Measurements from ENCODE around the gene SCIMP.

DNA sequence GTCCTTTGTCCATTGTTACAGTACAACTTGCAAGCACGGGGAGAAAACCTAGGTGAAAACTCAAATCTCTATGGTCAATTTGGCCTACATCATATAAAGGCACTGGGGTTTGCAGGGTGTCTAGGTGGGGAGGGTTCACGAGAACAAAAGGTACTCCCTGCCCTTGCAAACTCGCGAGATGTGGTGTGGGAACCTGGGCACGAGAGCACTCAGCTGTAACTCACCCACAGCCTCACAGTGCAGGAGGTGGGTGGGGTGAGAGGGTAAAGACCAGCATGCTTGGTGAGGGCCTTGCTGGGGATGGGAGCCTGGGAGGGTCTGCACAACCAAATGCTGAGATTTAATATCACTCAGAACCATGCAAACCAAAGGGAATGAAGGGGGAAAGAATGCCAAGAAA lies 24.6 kb downstream of the SCIMP start:
- TF ChIP-seq, protein P1, sequence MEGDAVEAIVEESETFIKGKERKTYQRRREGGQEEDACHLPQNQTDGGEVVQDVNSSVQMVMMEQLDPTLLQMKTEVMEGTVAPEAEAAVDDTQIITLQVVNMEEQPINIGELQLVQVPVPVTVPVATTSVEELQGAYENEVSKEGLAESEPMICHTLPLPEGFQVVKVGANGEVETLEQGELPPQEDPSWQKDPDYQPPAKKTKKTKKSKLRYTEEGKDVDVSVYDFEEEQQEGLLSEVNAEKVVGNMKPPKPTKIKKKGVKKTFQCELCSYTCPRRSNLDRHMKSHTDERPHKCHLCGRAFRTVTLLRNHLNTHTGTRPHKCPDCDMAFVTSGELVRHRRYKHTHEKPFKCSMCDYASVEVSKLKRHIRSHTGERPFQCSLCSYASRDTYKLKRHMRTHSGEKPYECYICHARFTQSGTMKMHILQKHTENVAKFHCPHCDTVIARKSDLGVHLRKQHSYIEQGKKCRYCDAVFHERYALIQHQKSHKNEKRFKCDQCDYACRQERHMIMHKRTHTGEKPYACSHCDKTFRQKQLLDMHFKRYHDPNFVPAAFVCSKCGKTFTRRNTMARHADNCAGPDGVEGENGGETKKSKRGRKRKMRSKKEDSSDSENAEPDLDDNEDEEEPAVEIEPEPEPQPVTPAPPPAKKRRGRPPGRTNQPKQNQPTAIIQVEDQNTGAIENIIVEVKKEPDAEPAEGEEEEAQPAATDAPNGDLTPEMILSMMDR (IDR thresholded peaks at IDR 0.05), result no peak
- TF ChIP-seq POLR2A (IDR thresholded peaks at IDR 0.05), result no peak
